ENCODE data around the gene SPRY2.

GRCh38 chr13:80341101-80341755 lies at the start of gene SPRY2:
- TF ChIP-seq CTCF (IDR thresholded peaks at IDR 0.05 in 2 of 3, conservative IDR thresholded peaks at IDR 0.05 in 1 of 3; ENCODE audit: borderline replicate concordance in 1 of 3, insufficient read depth in 1 of 3, low read depth in 2 of 3, low read length in 2 of 3) = no peak
- peak; percentile 78 for TF ChIP-seq EGR1 (IDR thresholded peaks at IDR 0.05; ENCODE audit: low read depth)
- peak; percentile 48 for TF ChIP-seq POLR2A (IDR thresholded peaks at IDR 0.05; ENCODE audit: borderline replicate concordance, extremely low read depth, insufficient read depth, insufficient read length)
- TF ChIP-seq REST (IDR thresholded peaks at IDR 0.05; ENCODE audit: low read depth) = no peak
- TF ChIP-seq CEBPB (IDR thresholded peaks at IDR 0.05; ENCODE audit: low read depth) = no peak
- peak; percentile 29 for TF ChIP-seq SP1 (IDR thresholded peaks at IDR 0.05; ENCODE audit: low read depth)
- TF ChIP-seq JUND (IDR thresholded peaks at IDR 0.05) = no peak
- no peak for TF ChIP-seq YY1 (IDR thresholded peaks at IDR 0.05; ENCODE audit: extremely low read depth, insufficient replicate concordance, low read depth, low read length)
- peak; percentile 31; the same call in 1 of the 2 replicates for TF ChIP-seq ZFX (IDR thresholded peaks at IDR 0.05)
- TF ChIP-seq TCF7L2 (IDR thresholded peaks at IDR 0.05; ENCODE audit: borderline replicate concordance, extremely low read depth, insufficient read depth, insufficient read length) = no peak
- no peak for TF ChIP-seq EZH2phosphoT487 (IDR thresholded peaks at IDR 0.05; ENCODE audit: borderline replicate concordance)
- TF ChIP-seq ZNF274 (IDR thresholded peaks at IDR 0.05; ENCODE audit: low read depth, low read length) = no peak
- no peak for TF ChIP-seq EZH2 (IDR thresholded peaks at IDR 0.05)
- TF ChIP-seq POLR2AphosphoS5 (IDR thresholded peaks at IDR 0.05; ENCODE audit: low read depth, low read length) = peak; percentile 61; the same call in 1 of the 2 replicates

All from HCT116 (cell line).